ENCODE results near the gene RBM19.

The RBM19 gene

DNA sequence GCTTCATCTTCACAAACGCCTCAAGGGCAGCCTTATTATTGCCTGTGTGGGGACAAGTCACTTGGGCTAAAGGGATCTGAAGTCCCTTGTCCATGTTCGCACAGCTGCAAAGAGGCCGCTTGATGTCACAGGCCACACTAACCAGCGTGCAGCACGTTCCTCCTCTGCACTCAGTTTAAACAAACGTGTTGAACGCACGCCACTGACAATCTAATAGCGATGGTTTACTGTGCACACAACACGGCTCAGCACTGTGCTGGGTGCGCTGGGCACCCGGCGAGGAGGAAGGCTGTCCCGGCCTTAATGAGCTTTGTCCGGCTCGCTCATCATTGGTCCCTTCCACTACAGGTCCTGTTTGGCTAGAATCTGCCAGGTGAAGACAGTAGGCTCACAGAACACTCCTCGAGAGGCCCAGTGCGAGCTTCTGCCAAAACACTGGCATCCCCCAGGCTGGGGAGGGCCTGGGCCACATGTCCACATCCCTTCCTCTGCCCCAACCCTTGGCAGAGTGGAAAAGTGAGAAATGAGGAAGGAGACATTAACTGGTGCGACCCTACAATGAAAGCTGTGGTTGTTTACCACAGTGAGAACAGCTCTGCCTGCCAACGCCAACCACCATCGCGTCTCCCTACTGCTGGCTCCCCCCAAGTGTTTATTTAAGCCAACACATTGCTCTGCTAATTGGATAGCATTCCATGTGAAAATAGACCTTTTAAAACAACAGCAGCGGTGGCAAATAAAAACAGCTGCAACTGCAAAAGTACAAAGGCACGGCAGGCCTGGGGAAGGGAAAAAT, 113.2 kb downstream of the RBM19 start:
- FAIRE-seq: no peak

GRCh38 chr12:113852264-113852663, 113.9 kb downstream of the RBM19 start:
- FAIRE-seq: no peak

DNA sequence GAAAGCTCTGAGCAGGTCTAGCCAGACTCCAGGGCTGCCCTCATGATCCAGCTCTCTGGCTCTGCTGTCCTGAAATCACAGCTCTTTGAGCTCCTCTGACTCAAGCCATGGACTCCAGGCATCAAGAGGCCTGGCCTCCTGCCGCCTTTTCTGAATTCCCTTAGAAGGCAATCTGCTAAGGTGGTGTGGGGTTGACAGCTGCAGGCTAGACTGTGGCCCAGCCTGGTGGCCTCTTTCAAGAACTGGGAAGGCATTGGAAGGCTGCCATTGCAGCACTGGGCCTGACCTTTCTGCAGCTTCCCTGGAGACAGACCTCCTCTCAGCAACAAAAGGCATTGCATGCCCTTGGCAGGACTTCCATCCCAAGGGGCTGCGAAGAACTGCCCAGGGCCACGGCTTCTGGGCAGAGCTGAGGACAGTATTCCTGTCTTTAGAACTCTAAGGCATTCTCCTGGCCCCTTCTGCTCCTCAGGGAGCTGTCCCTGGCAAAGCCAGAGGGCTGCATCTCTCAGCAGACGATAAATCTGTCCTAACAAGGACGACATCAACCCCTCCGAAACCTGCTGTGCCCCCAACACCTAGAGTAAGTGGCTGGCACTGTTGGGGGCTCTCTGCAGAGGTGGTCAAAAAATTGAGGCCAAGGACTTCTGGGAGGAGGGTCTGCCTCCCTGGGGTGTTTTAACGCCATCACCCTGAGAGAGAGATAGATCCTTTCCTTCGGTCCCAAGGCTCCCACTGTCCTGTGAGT, 115.6 kb downstream of the RBM19 start:
- FAIRE-seq: no peak

- FAIRE-seq: no peak
Observed at GRCh38 chr12:113847856-113848255, 118.3 kb downstream of the RBM19 start.

DNA sequence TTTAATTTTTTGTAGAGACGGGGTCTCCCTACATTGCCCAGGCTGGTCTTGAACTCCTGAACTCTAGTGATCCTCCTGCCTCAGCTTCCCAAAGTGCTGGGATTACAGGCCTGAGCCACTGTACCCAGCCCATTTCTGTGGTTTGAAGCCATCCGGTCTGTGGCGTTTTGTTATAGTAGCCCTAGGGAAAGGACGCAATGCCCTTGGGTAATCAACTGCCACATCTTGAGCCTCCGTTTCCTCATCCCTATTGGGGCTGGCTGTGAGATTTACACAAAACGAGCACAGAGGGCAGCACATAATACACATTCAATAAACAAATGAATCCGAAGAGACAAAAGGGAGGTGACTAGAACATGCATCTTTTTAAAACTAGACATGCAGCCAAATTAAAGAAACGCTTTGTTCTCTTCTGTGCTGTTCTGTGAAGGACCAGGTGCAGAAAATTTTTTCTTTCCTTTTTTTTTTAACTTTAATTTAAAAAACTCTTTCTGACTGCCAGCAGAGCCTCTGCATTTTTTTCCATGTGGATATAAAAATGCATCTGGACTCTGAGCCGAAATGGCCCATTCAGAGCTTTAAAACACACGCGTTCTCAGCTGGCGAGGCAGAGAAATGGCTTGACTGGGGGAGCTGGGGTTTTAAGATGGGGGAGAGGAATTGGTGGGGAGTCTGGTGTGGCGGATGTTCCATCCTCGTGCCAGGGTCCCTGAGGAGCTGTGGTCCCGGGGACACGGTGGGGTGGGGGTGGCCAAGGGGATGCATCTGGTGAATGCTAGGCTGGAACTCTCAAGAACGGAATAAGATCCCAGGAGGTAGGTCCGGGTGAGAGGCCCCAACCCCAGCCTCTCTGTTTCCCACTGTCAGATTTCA, 119.0 kb downstream of the RBM19 start:
- FAIRE-seq: no peak

- FAIRE-seq: no peak
Observed at GRCh38 chr12:113845900-113846674, 120.0 kb downstream of the RBM19 start.

DNA sequence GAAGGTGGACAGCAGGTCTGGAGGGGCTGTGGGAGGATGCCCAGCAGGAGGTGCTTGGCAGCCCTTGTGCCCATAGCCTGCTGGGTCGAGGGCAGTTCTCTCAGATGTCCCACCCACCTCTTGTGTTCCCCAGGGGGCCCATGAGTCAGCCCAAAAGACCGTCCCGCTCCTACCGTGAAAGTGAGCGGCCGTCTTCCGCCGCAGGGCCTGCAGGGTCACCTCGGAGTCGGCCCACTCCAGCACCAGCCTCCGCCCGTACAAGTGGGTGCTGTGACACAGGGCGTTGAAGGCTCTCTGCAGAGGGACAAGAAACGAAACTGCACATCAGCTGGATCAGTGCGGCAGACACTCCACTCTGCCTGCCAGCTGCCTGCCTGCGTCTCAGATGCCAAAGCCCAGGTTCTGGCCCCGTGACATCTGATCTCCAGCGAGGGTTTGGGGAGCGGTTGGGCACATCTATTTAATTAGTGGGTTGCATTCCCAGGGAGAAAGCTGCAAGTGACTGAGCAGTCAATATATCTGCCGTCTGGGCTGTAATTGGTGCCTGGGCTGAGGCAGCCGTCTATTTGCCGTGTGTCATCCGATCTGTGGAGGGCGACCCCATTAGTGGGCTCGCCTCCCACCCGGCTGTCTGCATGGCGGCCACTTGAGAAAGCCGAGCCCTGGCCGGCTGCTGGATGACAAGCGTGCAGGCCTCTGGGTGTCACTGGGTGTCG, 121.5 kb downstream of the RBM19 start:
- FAIRE-seq: no peak

- no peak for FAIRE-seq
Observed at GRCh38 chr12:113842699-113843098, 123.4 kb downstream of the RBM19 start.

GRCh38 chr12:113841786-113842185, 124.3 kb downstream of the RBM19 start:
- FAIRE-seq: no peak

DNA sequence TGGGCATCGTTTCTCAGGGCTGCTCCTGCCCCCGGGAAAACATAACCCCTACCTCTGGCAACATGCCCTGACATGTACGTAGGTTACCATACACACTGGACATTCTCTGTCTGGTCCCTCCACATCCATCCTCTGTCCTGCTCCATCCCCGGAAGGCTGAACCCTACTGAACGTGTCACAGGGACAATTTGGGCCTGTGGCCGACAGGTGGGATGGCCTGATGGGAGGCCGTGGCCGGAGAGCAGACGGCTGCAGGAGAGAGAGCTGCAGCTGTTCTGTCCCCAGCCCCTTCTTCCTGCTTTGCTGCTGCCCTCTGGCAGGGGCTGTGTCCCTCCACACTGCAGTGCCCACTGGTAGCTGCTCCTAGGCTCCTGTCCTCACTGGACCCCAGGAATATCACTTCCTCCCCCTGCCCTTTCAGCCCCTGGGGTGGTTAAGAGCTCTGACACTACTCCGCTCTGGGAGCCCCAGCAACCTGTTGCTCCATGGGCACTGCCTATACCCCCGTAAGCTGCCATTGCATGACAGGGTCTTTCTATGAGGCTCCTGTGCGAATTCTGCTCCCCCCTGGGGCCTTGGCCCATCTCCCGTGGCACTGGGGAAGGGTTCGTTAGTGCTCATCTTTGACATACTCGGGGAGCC, 125.6 kb downstream of the RBM19 start:
- FAIRE-seq: no peak

DNA sequence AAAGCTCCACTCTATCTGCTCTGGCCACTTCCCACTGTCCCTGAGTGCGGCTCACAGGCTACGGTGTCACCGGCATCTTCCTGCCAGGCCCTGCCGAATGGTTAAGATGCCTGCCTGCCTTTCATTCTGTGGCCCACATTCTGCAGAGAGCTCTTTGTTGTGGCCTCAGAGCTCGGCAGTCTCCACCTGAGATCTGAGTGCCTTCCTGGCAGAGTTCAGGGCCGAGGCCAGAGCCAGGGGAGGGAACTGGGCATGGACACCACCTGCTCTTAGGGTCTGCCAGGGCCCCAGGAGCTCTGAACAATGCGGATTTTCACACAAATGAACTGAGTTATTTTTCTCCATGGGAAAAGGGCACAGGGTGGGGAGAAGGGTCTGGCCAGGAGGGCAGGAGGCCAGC, 127.2 kb downstream of the RBM19 start:
- no peak for FAIRE-seq

GRCh38 chr12:113837528-113838296, 128.4 kb downstream of the RBM19 start:
- no peak for FAIRE-seq

DNA sequence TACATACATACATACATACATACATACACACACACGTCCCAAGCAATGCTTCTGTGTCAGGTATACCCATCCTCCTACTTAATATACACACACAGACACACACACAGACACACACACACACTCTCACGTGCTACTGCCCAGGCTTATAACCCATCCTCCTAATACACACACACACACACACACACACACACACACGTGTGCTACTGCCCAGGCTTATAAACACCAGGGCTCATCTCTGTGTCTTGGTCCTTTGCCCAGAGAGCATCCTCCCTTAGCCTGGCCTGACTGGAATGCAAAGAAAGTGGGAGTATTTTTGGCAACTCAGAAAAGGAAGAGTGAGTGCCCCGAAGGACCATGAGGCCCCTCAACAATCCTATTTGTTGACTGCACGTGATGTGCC, 129.0 kb downstream of the RBM19 start:
- no peak for FAIRE-seq

- no peak for FAIRE-seq
Observed at GRCh38 chr12:113835896-113836295, 130.2 kb downstream of the RBM19 start.

DNA sequence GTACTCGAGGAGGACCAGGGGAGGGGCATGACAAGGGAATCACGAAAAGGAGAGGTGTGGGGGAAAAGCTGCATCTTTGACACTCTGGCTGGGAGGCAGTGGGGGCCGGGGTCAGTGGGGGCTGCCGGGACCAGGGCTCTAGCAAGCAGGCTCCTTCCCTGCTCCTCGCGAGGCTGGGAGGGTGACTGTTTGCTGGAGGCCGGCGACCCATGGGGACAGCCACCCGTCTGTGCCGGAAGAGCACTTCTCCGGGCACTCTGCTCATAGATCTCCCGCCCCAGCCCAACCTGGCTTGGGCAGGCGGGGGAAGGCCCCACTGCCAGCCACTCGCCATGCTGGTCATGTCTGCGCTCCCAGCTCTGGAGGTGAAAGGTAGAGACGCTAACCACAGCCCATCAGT, 130.7 kb downstream of the RBM19 start:
- FAIRE-seq: no peak

DNA sequence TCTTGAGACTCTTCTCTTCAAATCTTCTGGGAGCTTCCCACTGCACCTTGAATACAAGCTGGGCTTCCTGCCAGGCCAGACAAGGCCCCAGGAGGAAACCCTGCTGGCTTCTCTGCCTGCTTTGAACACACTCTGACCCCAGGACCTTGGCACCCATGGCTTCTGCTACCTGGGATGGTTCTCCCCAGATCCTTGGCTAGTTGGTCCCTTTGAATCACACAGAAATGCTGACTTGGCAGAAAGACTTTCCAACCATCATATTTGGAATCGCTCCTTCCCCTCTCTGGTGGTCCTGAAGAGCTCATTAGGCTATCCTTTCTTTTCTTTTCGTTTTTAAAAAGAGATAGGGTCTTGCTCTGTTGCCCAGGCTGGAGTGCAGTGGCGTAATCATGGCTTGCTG, 132.7 kb downstream of the RBM19 start:
- no peak for FAIRE-seq

DNA sequence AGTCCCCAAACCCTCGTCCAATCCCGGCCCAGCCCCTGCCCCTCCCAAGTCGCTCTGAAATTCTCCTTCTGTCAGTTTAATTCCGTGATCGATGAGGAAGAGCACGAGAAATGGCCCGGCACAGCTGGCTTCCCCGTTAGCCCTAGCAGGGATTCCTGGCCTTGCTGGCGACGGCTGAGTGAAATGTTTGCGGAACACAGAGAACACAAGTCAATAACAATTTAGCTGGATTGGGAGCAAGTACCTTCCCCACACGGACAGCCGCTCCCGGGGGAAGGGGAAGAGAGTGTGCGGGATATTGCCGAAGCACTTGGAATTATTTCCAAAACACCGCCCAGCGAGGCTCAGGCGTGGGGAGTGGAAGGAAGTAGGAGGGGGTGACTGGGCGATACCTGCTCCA, 134.6 kb downstream of the RBM19 start:
- FAIRE-seq: no peak

DNA sequence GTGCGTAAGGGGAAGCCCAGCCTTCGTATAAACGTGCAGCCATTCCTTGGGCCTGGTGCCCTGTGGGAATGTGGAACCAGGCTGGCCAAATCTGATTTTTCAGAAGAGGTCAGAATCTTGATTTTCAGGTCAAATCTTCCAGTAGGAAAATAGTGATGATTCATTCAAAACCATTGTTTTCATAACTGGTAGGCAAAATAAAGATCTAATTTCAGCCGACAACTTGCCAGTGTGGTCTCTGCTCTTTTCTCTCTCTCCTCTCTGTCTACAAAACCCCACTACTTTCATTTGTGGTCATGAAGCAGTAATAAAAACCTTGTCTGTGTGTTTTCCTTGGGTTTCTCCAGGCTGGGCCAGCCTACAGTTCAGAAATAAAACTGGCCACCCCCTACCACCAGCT, 135.1 kb downstream of the RBM19 start:
- FAIRE-seq: no peak

GRCh38 chr12:113829212-113829611, 136.9 kb downstream of the RBM19 start:
- no peak for FAIRE-seq

DNA sequence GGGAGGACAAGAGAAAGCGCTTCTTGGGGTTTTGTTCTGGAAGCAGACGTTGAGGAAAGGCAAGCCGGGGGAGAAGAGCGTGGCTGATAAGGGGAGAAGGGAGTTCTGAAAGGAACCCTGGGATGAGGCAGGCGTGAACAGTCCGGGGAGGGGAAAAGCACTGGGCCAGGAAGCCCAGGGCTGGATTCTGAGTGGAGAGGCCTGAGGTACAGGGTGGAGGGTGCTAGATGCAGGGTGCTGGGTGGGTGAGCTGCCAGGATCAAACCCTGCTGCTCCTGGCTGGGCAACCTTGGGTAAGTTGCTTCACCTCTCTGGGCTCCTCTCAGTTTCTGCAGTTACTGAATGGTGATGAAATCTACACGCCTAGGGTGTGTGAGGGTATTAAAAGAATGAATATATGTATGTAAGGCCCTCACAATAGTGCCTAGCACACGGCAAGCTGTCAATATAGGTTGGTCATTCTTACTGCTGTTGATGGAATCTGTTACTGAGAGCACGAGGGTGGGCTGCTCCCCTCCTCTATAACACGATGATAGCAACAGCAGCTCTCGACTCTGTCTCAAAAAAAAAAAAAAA, 138.5 kb downstream of the RBM19 start:
- FAIRE-seq: no peak

All from A204.1 (cell line).